Stomach (tissue), 4 donors: ENCODE data around the gene GRM3.

Experiments
- CTCF ChIP-seq, 7 experiments: fragments of 450-650 bp in 4 of 7; fragments of 200-600 bp in 3 of 7; sonication (generic) in 3 of 7; IDR thresholded peaks; one replicate each; pipeline ENCODE4 v1.5.1; 2016 to 2019; ENCODE audit warnings: antibody characterized with exemption in 7 of 7, control low read depth in 2 of 7, mild to moderate bottlenecking in 1 of 7
- POLR2A ChIP-seq, 4 donors: fragments of 450-650 bp; IDR thresholded peaks; one replicate each; pipeline ENCODE4 v1.6.1; 2016; ENCODE audit warnings: antibody characterized with exemption in 4 of 4, control low read depth in 2 of 4, mild to moderate bottlenecking in 1 of 4, moderate library complexity in 1 of 4
- POLR2AphosphoS5 ChIP-seq, 3 donors: sonication (generic); formaldehyde crosslinking; IDR thresholded peaks; one replicate each; pipeline ENCODE4 v1.6.1; 2016; ENCODE audit warnings: antibody characterized with exemption in 3 of 3

- TF ChIP-seq CTCF (IDR thresholded peaks at IDR 0.05) = no peak
- no peak for TF ChIP-seq POLR2AphosphoS5 (IDR thresholded peaks at IDR 0.05)
- no peak for TF ChIP-seq POLR2A (IDR thresholded peaks at IDR 0.05)
These were observed 189.7 kb downstream of the GRM3 start for GRCh38 chr7:86833360-86833759.
